ENCODE measurements around the gene CEP41.
"Not testable (repeated sequence)": the region's sequence is repeated elsewhere in the genome, so short reads cannot be mapped to it uniquely, and the experiment has no call there.

CEP41 gene

GRCh38 chr7:130461272-130461671 is 20.5 kb upstream of the CEP41 start:
- no peak for DNase-seq (ENCODE audit: low read depth, low spot score)

- DNase-seq (ENCODE audit: low read depth, low spot score) = no peak
Measured at GRCh38 chr7:130458257-130458656, 17.4 kb upstream of the CEP41 start.

- no peak for DNase-seq (ENCODE audit: low read depth, low spot score)
Measured at GRCh38 chr7:130454959-130455358, 14.1 kb upstream of the CEP41 start.

- no peak for DNase-seq (ENCODE audit: low read depth, low spot score)
Measured at GRCh38 chr7:130452951-130453350, 12.1 kb upstream of the CEP41 start.

DNA sequence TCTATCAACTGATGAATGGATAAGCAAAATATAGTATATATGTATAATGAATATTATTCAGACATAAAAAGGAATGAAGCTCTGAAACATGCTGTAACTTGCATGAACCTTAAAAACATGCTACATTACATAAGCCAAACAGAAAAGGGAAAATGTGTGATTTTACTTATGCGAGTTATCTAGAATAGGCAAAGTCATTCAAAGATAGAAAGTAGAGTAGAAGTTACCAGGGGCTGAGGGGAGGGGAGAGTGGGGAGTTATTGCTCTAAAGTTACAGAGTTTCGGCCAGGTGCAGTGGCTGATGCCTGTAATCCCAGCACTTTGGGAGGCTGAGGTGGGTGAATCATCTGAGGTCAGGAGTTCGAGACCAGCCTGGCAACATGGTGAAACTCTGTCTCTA is 10.5 kb upstream of the CEP41 start:
- DNase-seq (ENCODE audit: low read depth, low spot score) = not testable (repeated sequence)

DNA sequence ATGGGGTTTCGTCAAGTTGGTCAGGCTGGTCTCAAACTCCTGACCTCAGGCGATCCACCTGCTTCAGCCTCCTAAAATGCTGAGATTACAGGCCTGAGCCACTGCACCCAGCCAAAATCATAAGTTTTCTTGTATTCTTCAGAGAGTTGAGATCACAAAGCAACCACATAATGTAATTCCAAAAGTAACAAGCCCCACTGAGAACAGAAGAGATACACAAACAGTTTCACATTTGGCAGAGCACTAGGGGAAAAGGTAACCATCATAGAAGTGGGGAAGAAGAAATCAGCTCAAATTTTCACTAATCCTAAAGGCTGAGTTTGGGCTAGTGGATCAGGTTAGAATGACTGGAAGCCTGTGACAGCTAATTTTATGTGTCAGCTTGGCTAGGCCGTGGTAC is 5.4 kb upstream of the CEP41 start:
- no peak for DNase-seq (ENCODE audit: low read depth, low spot score)

DNA sequence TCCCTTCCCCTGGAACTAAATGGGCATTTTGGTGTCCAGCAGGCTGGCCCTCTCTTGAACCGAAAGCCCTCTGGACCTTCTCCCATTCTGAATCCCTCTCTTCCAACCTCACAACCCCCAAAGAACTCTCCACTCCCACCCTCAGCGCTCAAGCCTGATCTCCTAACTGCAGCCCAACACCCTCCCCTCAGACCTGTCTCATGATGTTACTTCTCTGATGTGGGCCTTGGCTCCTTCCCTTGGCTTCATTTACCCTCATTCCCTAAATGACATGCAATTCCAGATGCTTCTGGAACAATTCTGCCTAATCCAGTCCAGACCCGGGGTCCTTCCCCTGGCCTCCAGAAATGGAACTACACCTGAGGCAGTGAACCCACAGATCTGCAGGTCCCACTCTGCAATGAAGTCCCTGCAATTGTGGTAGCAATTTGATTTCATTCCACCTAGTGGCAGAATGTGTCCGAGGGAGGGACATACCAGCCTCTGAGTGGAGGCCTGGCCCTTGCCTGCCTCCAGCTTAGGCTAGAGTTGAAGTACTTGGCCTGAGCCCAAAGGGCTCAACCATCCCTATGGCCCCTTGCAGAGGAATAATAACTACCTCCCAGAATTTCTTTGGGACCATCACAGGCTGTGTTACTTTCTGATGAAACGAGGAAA is 4.1 kb upstream of the CEP41 start:
- DNase-seq (ENCODE audit: low read depth, low spot score) = no peak

DNA sequence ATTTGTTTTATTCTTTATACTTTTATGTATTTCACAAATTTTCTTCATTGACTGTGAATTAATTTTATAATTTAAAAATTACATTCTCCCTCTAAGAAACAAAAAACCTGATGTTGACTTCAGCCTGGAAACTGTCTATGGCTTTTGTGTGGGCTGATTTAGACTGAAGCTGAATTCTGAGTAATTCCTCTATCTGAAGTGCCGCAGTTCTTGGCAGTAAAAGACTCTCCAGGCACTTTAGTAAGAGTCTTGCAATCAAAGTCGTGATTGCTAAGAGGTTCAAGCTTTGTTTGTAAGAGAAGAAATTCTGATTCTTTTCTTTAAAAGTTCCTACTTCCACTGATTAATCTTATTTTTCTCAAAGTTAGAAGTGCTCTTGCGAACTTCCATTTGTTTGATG is 3.4 kb upstream of the CEP41 start:
- DNase-seq (ENCODE audit: low read depth, low spot score) = no peak

GRCh38 chr7:130442601-130443000 is 1.8 kb upstream of the CEP41 start:
- no peak for DNase-seq (ENCODE audit: low read depth, low spot score)

- DNase-seq (ENCODE audit: low read depth, low spot score) = no peak
Measured at GRCh38 chr7:130441408-130441869, 623 bp upstream of the CEP41 start.

DNA sequence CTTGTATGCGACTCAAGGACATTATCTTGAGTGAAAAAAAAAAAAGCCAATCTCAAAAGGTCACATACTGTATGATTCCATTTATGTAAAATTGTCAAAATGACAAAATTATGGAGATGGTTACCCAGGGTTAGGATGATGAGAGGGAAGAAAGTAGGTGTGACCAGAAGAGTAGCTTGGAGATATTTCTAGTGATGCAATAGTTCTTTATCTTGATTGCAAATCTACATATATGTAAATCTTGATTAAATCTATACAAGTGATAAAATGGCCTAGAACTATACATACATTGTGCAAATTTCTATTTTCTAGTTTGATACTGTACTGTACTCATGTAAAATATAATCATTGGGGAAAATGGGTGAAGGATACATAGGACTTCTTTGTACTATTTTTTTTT is 4.6 kb downstream of the CEP41 start:
- DNase-seq (ENCODE audit: low read depth, low spot score) = no peak

GRCh38 chr7:130435311-130435854 is 5.4 kb downstream of the CEP41 start:
- DNase-seq (ENCODE audit: low read depth, low spot score) = no peak

- no peak for DNase-seq (ENCODE audit: low read depth, low spot score)
Measured at GRCh38 chr7:130433301-130433700, 7.5 kb downstream of the CEP41 start.

GRCh38 chr7:130432886-130433285 is 7.9 kb downstream of the CEP41 start:
- DNase-seq (ENCODE audit: low read depth, low spot score) = no peak

- no peak for DNase-seq (ENCODE audit: low read depth, low spot score)
Measured at GRCh38 chr7:130430841-130431666, 9.8 kb downstream of the CEP41 start.

- no peak for DNase-seq (ENCODE audit: low read depth, low spot score)
Measured at GRCh38 chr7:130430115-130430514, 10.7 kb downstream of the CEP41 start.

- no peak for DNase-seq (ENCODE audit: low read depth, low spot score)
Measured at GRCh38 chr7:130429019-130429418, 11.8 kb downstream of the CEP41 start.

DNA sequence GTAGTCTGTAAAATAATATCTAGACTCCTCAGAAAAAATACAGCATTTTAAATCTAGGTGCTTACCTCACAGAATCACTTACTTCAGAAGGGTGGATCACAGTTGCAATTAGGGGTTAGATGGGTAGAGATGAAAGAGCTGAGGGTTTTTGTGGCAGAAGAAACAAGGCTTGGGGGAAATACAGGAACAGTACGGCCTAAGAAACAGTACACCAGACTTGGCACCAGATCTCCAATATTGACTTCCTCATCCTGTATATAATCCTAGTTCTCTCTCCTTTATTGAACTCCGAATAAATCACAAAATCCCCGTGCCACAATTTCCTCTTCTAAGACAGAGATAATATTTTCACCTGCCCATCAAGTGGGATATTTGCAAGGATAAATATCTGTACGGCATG is 14.3 kb downstream of the CEP41 start:
- no peak for DNase-seq (ENCODE audit: low read depth, low spot score)

GRCh38 chr7:130425796-130426195 is 15.0 kb downstream of the CEP41 start:
- DNase-seq (ENCODE audit: low read depth, low spot score) = no peak

- no peak for DNase-seq (ENCODE audit: low read depth, low spot score)
Measured at GRCh38 chr7:130423501-130424037, 17.2 kb downstream of the CEP41 start.

DNA sequence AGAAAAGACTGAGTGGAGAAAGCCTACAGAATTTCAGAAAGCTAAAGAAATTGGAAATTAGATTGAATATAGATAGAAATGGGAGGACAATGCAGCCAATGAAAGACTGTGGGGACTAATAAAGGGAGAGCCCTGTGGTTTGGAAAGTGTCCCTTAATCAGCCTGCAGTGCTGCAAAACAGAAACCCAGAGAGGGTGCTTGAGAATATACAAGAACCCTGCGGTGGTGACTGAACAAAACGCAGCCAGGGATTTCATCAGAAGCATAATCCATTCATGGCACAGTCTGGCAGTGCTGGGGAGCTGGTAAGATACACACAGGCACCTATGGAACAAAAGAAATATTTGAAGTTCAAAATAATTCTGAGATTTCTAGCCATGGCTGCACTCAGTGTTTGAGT is 19.1 kb downstream of the CEP41 start:
- DNase-seq (ENCODE audit: low read depth, low spot score) = no peak

GRCh38 chr7:130420943-130421578 is 19.8 kb downstream of the CEP41 start:
- no peak for DNase-seq (ENCODE audit: low read depth, low spot score)
